PC-3 (cell line): ENCODE results near the gene IL19. TPM values are rescaled to one million over a fixed set of nuclear protein-coding genes. Genes with fewer than 3 reads are reported as not detected.

ENCODE experiments used
- ATAC-seq: fragments of 200-7000 bp; cut with Tn5 transposase; 2 replicates; pipeline ENCODE4 v1.9.1; 2020; ENCODE audit warnings: mild to moderate bottlenecking, moderate library complexity
- BruUV-seq: library from RNA; stranded (reverse); fragments of 400-500 nt; replicated peaks from 2 replicates; lab custom pipeline; 2021; lab: Mats Ljungman, UMichigan
- CTCF ChIA-PET: fragments of 300-600 bp; sonication (Branson Sonifier 250); formaldehyde crosslinking; loops from one replicate; lab custom pipeline; 2022; ENCODE audit warnings: antibody characterized with exemption; lab: Charles Lee
- POLR2A ChIA-PET: fragments of 300-600 bp; sonication (Branson Sonifier 250); formaldehyde crosslinking; loops from one replicate; lab custom pipeline; 2022; ENCODE audit warnings: antibody characterized with exemption; ENCODE audit not compliant: unreplicated experiment; lab: Charles Lee
- DNase-seq: peaks from one replicate; pipeline ENCODE4 v3.0.0-alpha.2; 2015
- H2AFZ ChIP-seq: fragments of 300-600 bp; sonication (generic); 2 replicates; pipeline ENCODE4 v1.6.0; 2016; ENCODE audit warnings: antibody characterized with exemption, low read length
- H3F3A ChIP-seq: fragments of 300-600 bp; sonication (generic); one replicate; pipeline ENCODE4 v1.6.0; 2017; ENCODE audit warnings: antibody characterized with exemption, low read length, control low read depth, mild to moderate bottlenecking; ENCODE audit not compliant: unreplicated experiment
- H3K27ac ChIP-seq: fragments of 300-600 bp; sonication (generic); 2 replicates; pipeline ENCODE4 v1.5.1; 2016; ENCODE audit warnings: mild to moderate bottlenecking, low read length
- H3K27me3 ChIP-seq: fragments of 300-600 bp; sonication (generic); 2 replicates; pipeline ENCODE4 v1.6.1; 2016; ENCODE audit warnings: low read length, mixed read lengths
- H3K36me3 ChIP-seq: fragments of 300-600 bp; sonication (generic); 2 replicates; pipeline ENCODE4 v1.6.1; 2016; ENCODE audit warnings: low read depth, mixed run types, low read length, mixed read lengths
- H3K4me1 ChIP-seq: fragments of 300-600 bp; sonication (generic); 2 replicates; pipeline ENCODE4 v1.5.1; 2016; ENCODE audit warnings: low read length; ENCODE audit not compliant: insufficient read depth
- H3K4me2 ChIP-seq: fragments of 300-600 bp; sonication (generic); 2 replicates; pipeline ENCODE4 v1.6.0; 2016; ENCODE audit warnings: low read length
- H3K4me3 ChIP-seq: fragments of 300-600 bp; sonication (generic); 2 replicates; pipeline ENCODE4 v1.5.1; 2016; ENCODE audit warnings: mild to moderate bottlenecking, low read length, mixed read lengths
- H3K79me2 ChIP-seq: fragments of 300-600 bp; sonication (generic); 2 replicates; pipeline ENCODE4 v1.6.1; 2017; ENCODE audit warnings: low read length, mixed read lengths
- H3K9ac ChIP-seq: fragments of 300-600 bp; sonication (generic); 2 replicates; pipeline ENCODE4 v1.6.0; 2016; ENCODE audit warnings: mild to moderate bottlenecking, low read length
- H3K9me2 ChIP-seq: fragments of 300-600 bp; sonication (generic); replicated peaks from 2 replicates; pipeline ENCODE4 v1.6.1; 2016; ENCODE audit warnings: mixed run types, low read length, mixed read lengths
- H3K9me3 ChIP-seq: fragments of 300-600 bp; sonication (generic); 2 replicates; pipeline ENCODE4 v1.6.1; 2016; ENCODE audit warnings: low read length, mixed read lengths
- H4K20me1 ChIP-seq: fragments of 300-600 bp; sonication (generic); 2 replicates; pipeline ENCODE4 v1.6.1; 2016; ENCODE audit warnings: low read length, mixed read lengths
- CTCF ChIP-seq: fragments of 300-600 bp; sonication (generic); conservative IDR thresholded peaks from 2 replicates; pipeline ENCODE4 v1.5.1; 2017; ENCODE audit warnings: antibody characterized with exemption, low read depth, mild to moderate bottlenecking, low read length
- EZH2 ChIP-seq: fragments of 300-600 bp; sonication (generic); IDR thresholded peaks from one replicate; pipeline ENCODE4 v1.6.1; 2017; ENCODE audit warnings: antibody characterized with exemption, mild to moderate bottlenecking, low read length; ENCODE audit not compliant: unreplicated experiment
- EZH2phosphoT487 ChIP-seq: fragments of 300-600 bp; sonication (generic); IDR thresholded peaks from 2 replicates; pipeline ENCODE4 v1.6.1; 2018; ENCODE audit warnings: mild to moderate bottlenecking, antibody characterized with exemption, low read length, borderline replicate concordance
- intact Hi-C: fragments of 100-400 bp; cut with micrococcal nuclease; formaldehyde crosslinking; loops from 2 replicates; pipeline ENCODE4 v1.9.0; 2023
- total RNA-seq: library from RNA; depleted of rRNA; stranded (reverse); fragments of >200 nt; gene quantifications from 2 replicates; pipeline ENCODE4 v1.2.3, GENCODE V29; 2014

Gene IL19
- total RNA-seq, 1 experiment from 2014 or later: not detected

- ChIA-PET CTCF (no interaction called here), POLR2A (no interaction called here)
- H3K27me3 ChIP-seq: peaks cover 59% of the 10 kb centered on the region
- intact Hi-C loops: no loop called here
- H3K36me3 ChIP-seq: no peaks in the 10 kb centered on the region
- H3K9me3 ChIP-seq: no peaks in the 10 kb centered on the region
- ATAC-seq: no peak
- H3F3A ChIP-seq: no peaks in the 10 kb centered on the region
- H3K9me2 ChIP-seq: no peaks in the 10 kb centered on the region
- no peaks in the 10 kb centered on the region for H3K4me1 ChIP-seq
- no TSS peak for BruUV-seq
- H3K4me2 ChIP-seq: no peak overlapping the region
- no peak overlapping the region for H3K4me3 ChIP-seq
- no peaks in the 10 kb centered on the region for H4K20me1 ChIP-seq
- H2AFZ ChIP-seq: no peak overlapping the region
- no peak for DNase-seq
- TF ChIP-seq EZH2 (no peak), EZH2phosphoT487 (no peak), CTCF (no peak)
- H3K9ac ChIP-seq: no peak overlapping the region
- H3K79me2 ChIP-seq: no peaks in the 10 kb centered on the region
- no peak overlapping the region for H3K27ac ChIP-seq
Measured at GRCh38 chr1:206784471-206784903, 13.9 kb downstream of the IL19 start.

- POLR2A ChIA-PET: no interaction called here
- BruUV-seq: no TSS peak
- no peak for ATAC-seq
Measured at GRCh38 chr1:206785182-206785765, 14.7 kb downstream of the IL19 start.

More at GRCh38 chr1:206785182-206785765, 14.7 kb downstream of the IL19 start:
- CTCF ChIA-PET: no interaction called here
- Histone ChIP-seq H3F3A (no peaks in the 10 kb centered on the region), H3K4me2 (no peak overlapping the region), H3K27me3 (peaks cover 67% of the 10 kb centered on the region), H3K9me2 (no peaks in the 10 kb centered on the region), H3K27ac (no peak overlapping the region), H3K9me3 (no peaks in the 10 kb centered on the region), H3K9ac (no peak overlapping the region), H4K20me1 (no peaks in the 10 kb centered on the region), H3K36me3 (no peaks in the 10 kb centered on the region), H2AFZ (no peak overlapping the region), H3K4me3 (no peak overlapping the region), H3K4me1 (no peaks in the 10 kb centered on the region), H3K79me2 (no peaks in the 10 kb centered on the region)
- TF ChIP-seq EZH2: no peak
- TF ChIP-seq EZH2phosphoT487: no peak
- TF ChIP-seq CTCF: no peak
- intact Hi-C loops: no loop called here
- no peak for DNase-seq
